Activated T-cell treated with anti-CD3 and anti-CD28 coated beads for 24 hours (primary cell): ENCODE data around the gene KRABD2.
"Not testable (repeated sequence)": the region's sequence is repeated elsewhere in the genome, so short reads cannot be mapped to it uniquely, and the experiment has no call there.

Source experiments
- DNase-seq: peaks from one replicate; pipeline ENCODE4 v3.0.0-alpha.2; 2020; ENCODE audit warnings: low read depth

Gene KRABD2

DNA sequence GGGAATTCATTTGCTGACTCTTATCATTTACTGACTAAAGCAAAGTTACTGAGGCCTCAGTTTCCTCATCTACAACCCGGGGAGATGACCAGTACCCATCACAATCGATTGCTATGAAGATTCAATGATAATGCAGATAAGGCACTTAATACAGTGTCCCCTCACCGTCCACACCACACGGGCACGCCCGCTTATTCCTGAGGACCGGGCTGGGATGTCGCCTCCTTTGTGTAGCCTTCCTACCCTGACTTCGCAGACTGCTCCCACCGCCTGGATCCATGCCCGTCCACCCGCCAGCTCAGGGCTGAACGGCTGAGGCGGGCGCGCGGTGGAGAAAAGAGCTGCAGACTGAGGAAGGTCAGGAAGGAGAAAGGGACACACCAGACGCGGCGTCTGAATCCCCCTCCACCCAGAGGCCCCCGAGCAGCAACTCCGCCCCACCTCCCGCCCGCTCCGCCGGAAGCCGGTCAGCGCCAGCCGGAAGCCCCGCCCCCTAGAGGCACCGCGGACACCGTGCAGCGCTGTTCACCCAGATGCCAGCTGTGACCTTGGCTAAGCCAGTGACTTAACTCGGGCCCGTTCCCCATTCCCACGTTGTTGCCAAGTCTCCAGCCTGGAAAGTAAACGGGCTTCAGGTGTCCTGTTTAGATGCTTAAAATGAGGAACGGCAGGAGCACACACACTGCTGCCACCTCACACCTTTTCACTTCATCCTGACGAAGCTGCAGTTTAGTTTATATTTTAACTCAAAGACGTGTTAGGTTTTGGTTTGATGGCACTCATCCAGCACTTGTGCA, at the start of gene KRABD2:
KRABD2 (minus strand) TSS at position 434 of the 797 bp plus-strand sequence.
- DNase-seq, result peak; percentile 86

GRCh38 chr17:8421571-8421970, 45.1 kb upstream of the KRABD2 start:
- no peak for DNase-seq

GRCh38 chr17:8420041-8420934, 43.8 kb upstream of the KRABD2 start:
- DNase-seq, result no peak

DNA sequence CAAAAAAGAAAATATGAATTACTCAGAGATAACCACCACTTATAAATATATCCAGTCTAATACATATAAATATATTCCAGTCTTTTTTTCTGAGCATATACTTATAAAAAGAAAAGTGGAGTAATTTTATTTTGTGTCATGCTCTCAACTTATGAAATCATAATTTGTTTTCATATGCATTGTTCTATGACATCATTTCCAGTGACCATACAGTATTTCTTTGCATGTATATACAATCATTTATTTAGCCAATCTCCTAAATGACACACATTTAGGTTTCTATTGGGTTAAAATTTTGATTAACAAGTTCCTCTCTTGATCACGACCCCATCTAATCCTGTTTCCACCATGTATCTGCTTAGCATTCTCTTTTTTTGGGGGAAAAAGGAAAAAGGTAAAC, 42.8 kb upstream of the KRABD2 start:
- DNase-seq, result no peak

GRCh38 chr17:8418471-8418870, 42.0 kb upstream of the KRABD2 start:
- no peak for DNase-seq

GRCh38 chr17:8417806-8418205, 41.3 kb upstream of the KRABD2 start:
- no peak for DNase-seq

DNA sequence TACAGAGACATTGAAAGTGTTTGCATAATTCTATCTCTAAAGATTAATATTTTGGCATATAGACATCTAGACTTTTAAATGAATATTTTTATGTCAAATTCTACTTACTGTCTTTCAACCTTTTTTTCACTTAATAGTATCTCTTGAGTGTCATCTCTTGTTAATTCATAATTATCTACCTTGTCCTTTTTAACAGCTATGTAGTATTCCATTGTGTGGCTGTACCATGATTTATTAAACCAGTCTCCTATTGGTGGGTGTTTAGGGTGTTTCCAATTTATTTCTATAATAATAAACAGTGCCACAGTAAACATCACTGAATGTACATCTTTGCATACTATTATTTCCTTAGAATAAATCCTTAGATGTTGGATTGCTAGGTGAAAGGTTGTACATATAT, 37.4 kb upstream of the KRABD2 start:
- DNase-seq, result no peak

DNA sequence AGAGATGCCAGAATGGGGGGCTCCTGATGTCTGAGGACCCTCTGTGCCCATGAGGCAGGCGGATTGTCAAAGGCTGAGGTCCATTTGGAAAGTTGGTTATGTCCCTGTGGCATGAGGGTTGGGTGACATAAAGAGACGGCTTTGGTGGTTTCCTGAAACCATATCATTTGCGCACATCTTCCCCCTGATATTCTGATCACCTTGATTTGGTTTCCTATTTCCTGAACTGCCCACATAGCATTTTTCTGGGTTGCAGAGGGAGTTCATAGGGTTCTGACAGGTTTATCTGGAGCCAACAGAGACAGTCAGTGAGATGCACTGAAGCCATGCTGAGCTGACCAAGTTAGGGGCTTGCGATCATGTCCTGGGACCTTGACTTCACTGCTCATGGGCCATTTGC, 36.8 kb upstream of the KRABD2 start:
- no peak for DNase-seq

DNA sequence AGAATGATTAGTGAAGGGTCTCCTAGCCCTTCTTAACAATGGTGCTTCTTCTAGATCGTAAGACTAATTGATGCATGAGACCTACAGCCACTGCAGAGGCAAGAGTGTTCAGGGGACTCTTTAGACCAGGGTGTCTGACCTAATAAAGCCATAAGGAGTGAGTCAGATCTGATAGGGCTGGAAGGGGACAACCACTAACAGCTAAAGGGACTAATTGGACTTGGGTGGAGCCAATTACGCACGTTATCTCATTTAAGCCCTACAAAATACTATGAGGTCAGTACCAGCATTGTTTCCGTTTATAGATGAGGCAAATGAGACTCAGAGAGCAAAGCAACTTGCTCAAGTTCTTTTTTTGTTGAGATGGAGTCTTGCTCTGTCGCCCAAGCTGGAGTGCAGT, 35.6 kb upstream of the KRABD2 start:
- DNase-seq, result no peak

GRCh38 chr17:8410883-8411238, 34.4 kb upstream of the KRABD2 start:
- no peak for DNase-seq

DNA sequence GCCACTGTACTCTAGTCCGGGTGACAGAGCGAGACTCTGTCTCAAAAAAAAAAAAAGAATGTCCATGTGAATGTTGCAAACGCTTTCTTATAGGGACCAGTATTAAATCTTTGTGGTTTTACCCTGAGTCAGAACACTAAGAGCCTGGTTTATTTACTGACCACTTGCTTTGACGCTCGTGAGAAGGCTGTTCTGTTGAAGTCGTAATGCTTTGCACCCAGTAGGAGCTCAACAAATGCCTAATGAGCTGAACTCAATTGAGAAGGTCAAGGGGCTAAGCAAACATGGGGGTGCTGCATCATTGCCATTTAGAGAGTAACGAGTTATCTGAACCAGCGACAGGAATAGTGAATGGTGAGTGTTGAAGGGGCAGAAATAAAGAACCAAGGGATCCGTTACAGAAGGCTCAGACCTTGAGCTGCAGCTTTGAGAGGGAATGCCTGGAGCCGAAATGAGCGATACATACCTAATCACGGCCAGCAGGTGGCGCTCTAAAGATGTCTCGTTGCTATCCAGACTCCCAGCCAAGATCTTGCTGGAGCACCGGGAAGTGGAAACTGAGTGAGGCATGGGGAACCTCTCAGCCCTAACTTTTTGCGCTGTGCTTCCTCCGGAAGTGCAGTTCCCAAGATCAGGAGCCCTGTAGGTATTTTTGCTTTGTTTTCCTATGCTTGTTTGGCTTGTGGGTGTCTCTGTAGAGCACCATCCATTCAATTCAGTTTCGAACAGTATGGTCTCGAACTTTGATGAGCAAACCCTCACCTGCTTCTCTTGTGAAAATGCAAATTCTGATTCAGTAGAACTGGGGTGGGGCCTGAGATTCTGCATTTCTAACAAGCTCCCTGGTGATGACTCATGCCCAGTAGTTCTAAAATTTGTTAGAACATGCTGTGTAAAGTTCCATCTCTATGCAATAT, 33.7 kb upstream of the KRABD2 start:
- peak; percentile 60 for DNase-seq

DNA sequence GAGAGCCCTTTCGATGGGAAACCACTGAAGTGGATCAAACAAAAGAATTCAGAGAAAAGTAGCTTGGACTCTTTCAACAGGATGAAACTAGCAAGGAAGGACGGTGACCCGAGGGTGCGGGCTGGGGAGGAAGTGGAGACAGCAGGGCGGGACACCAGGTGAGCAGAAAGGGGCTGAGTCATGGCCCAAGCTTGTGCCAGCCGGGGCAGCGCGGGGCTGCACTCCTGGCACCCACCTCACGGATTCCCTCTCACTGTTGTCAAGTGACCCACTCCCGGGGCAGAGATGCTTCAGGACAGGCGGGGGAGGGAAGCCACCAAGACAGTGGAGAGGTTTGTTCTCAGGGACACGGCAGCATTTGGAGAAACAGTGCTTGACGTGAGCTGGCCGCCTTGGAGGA, 31.9 kb upstream of the KRABD2 start:
- no peak for DNase-seq

DNA sequence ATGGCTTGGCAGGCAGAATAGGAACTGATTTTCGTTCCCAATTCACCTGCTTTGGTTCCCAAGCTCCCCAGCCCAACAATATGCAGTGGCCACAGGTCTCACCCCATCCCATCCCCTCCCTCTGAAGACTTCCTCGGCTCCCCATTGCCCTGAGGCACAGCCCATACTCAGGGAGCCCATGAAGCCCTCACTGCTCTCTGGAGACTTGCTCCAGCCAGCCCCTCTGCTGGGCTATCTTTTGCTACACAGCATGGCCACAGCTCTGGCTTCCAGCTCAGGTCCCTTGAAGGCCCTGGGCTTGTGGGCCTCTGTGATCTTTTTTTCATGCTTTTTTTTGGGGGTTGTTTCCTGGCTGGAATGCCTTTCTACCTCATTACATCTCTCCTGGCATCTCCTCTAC, 29.7 kb upstream of the KRABD2 start:
- DNase-seq, result no peak

- DNase-seq, result no peak
These were observed 29.1 kb upstream of the KRABD2 start for GRCh38 chr17:8405499-8406016.

GRCh38 chr17:8402921-8403536, 26.5 kb upstream of the KRABD2 start:
- no peak for DNase-seq

DNA sequence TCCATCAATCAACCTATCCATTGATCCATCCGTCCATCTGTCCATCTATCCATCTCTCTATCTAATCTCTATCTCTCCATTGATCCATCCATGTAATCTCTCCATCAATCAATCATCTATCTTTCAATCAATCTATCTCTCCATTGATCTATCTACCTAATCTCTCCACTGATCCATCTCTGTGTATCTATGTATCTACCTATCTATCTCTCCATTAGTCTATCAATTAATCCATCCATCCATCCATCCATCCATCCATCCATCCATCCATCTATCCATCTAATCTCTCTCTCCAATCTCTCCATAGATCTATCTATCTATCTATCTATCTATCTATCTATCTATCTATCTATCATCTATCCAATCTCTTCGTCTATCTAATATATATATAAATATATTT, 24.6 kb upstream of the KRABD2 start:
- no peak for DNase-seq

- DNase-seq, result no peak
These were observed 22.5 kb upstream of the KRABD2 start for GRCh38 chr17:8398980-8399379.

GRCh38 chr17:8397636-8398035, 21.1 kb upstream of the KRABD2 start, which contains the start of gene RNF222:
RNF222 (minus strand) TSS chr17:8397827; CDS start chr17:8393461, 4,366 bp downstream.
- DNase-seq, result no peak

DNA sequence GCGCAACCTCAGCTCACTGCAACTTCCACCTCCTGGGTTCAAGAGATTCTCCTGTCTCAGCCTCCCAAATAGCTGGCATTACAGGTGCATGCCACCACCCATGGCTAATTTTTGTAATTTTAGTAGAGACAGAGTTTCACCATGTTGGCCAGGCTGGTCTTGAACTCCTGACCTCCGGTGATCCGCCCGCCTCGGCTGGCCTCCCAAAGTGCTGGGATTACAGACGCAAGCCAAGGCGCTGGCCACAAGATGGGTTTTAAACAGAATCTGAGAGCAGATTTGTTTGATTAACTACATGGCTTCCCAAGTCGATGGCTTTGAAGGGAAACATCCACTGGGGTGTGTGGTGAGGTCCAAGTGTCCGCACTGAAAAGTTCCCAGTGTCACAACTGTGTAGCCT, 18.0 kb upstream of the KRABD2 start:
- DNase-seq, result not testable (repeated sequence)

- DNase-seq, result no peak
These were observed 17.1 kb upstream of the KRABD2 start for GRCh38 chr17:8393470-8394231.
